SKM-1 (cell line): ENCODE data around the gene TRIP6.

ENCODE experiments used
- DNase-seq: peaks from one replicate; lab custom pipeline; 2025; ENCODE audit not compliant: unreplicated experiment; lab: John Stamatoyannopoulos, UW

Gene TRIP6

GRCh38 chr7:100873599-100874299, 6.6 kb downstream of the TRIP6 start:
- no peak for DNase-seq

GRCh38 chr7:100874300-100874576, 7.1 kb downstream of the TRIP6 start:
- DNase-seq: no peak

DNA sequence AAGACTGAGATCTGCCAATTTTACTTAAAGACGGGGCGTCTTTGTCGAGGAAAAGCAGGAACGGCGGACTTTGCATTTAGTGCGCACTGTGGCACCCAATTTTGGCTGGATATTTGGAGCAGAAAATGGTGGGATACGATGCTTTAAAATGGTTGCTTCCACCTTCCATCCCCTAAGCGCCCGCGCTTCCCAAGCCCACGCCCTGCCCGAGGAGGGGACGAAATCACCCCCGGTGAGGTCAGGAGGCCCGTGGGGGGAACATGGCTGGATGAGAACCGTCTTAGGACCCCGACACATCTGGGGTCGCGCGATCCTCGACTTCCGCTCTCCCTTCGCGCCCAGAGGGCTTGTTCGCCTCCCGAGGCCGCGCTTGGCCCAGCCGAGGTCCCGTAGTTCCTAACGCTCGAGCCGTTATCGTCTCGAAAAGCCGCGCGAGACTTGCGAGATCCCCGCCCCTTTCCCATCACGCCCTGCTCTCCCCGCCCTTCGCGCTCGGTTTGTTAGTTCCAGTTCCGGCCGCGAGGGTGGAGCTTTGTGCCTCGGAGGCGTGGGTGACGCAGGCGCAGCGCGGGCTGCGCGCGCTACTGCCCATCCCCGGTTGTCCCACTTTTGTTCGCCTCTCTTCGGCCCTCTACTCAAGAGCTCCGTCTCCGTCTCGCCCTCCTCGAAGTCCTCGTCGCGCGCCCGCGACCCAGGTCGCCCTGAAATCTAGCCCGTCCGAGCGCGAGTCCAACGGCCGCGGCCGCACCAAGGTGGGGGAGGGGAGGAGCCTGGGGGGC, 7.6 kb downstream of the TRIP6 start, which contains the start of gene SRRT:
SRRT (plus strand) TSS at position 527 of the 779 bp plus-strand sequence. CDS start 488 bp downstream, outside the sequence.
- DNase-seq: peak; percentile 98

DNA sequence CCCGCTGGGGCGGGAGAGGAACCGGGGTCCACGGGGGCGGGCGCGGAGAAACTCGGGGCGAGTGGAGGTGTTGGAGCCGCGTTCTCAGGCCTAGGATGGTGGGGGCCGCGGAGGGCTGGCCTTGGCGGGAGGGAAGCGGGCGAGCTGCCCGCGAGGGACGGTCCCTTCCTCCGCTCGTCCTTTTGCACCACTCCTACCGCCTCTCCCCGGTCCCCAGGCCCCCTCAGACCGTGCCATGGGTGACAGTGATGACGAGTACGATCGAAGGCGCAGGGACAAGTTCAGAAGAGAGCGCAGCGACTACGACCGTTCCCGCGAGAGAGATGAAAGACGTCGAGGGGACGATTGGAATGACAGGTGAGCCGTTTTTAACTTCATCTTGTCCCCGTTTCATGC, 8.2 kb downstream of the TRIP6 start:
- no peak for DNase-seq

- DNase-seq: no peak
Measured at GRCh38 chr7:100878013-100878412, 10.8 kb downstream of the TRIP6 start.

DNA sequence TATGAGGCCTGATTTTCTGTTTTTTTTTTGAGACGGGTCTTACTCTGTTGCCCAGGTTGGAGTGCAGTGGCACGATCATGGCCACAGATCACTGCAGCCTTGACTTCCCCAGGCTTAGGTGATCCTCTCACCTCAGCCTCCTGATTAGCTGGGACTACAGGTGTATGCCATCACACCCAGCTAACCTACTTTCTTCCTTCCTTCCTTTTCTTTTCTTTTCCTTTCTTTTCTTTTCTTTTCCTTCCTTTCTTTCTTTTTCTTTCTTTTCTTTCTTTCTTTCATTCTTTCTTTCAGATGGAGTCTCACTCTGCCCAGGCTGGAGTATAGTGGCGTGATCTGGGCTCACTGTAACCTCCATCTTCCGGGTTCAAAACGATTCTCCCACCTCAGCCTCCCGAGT, 11.5 kb downstream of the TRIP6 start:
- DNase-seq: no peak

- DNase-seq: no peak
Measured at GRCh38 chr7:100879685-100880261, 12.6 kb downstream of the TRIP6 start.

DNA sequence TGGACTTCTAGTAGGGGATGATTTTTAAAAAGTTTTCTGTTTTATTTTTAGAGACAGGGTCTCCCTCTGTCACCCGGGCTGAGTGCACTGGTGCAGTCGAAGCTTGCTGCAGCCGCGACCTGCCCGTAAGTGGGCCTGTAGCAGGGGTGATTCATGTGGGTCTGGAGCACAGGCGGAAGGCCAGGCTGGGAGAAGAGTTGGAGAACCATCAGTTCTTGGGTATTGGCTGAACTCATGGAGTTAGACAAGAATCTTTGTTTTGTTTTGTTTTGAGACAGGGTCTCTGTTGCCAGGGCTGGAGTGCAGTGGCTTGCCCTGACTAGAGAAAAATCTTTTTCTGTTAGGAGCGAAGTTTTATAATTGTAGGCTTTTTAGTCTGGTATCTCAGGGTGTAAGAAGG, 13.5 kb downstream of the TRIP6 start:
- DNase-seq: no peak

- DNase-seq: no peak
Measured at GRCh38 chr7:100881136-100881535, 13.9 kb downstream of the TRIP6 start.

DNA sequence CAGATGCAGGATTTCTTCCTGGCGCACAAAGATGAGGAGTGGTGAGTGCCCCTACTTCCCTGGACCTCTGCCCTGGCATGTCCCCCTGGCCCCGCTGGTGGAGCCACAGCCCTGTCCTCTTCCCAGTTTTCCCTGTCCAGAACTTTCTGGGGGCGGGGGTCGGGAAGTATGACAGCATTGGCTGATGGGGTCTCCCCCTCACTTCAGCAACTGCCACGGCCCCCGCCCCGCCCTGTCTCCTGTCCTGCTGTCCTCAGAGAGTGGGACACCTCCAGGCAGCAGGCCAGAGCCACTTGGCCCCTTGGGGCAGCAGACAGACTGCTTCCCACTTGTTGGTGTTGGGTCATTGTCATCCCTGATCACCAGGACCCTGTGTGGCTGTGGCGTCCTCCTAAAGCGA, 15.0 kb downstream of the TRIP6 start:
- no peak for DNase-seq

GRCh38 chr7:100882785-100883526, 15.8 kb downstream of the TRIP6 start:
- DNase-seq: no peak

DNA sequence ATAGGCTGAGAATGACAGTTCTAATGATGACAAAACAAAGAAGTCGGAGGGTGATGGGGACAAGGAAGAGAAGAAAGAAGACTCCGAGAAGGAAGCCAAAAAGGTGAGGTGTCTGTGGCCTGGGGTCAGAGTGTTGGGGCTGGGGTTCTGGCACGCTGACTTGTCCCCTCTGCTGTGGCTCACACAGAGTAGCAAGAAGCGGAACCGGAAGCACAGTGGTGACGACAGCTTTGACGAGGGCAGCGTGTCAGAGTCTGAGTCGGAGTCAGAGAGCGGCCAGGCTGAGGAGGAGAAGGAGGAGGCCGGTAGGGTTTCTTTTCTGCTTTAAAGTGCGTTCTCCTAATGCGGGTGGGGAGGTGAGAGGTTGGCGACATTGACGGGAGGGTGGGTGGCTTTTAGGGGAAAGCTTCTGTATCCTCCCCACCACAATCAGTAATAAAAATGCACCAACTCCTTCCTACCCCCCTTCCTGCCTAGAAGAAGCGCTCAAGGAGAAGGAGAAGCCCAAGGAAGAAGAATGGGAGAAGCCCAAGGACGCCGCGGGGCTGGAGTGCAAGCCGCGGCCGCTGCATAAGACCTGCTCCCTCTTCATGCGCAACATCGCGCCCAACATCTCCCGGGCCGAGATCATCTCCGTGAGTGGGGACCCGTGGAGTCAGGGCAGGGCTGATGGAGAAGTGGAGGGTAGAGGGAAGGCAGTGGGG, 17.7 kb downstream of the TRIP6 start:
- DNase-seq: no peak

DNA sequence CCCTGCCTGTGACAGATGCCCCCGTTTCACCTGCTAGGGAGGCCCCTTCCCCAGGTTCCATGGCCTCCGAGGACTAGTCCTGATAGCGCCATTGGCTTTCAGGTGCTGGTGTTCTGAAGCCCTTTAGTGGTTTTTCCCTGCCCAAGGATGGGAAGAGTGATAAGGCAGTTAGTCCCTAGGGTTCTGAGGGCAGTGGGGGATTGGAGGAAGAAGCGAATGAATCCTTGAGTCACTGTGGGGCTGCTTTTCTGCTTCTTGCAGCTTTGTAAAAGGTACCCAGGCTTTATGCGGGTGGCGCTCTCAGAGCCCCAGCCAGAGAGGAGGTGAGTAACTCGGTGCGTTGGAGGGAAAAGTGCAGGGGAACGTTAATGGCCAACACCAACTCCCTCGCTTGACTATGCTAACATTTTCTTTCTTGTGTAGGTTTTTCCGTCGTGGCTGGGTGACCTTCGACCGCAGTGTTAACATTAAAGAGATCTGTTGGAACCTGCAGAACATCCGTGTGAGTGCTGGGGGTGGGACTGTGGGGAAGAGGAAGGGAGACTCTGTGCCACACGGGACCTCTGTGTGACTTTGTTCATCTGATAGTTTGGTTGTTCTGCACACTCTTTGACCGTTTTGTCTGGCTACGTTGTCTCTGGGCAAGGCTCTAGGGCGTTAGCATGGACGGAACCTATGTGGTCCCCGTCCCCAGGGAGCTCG, 18.4 kb downstream of the TRIP6 start:
- DNase-seq: no peak

DNA sequence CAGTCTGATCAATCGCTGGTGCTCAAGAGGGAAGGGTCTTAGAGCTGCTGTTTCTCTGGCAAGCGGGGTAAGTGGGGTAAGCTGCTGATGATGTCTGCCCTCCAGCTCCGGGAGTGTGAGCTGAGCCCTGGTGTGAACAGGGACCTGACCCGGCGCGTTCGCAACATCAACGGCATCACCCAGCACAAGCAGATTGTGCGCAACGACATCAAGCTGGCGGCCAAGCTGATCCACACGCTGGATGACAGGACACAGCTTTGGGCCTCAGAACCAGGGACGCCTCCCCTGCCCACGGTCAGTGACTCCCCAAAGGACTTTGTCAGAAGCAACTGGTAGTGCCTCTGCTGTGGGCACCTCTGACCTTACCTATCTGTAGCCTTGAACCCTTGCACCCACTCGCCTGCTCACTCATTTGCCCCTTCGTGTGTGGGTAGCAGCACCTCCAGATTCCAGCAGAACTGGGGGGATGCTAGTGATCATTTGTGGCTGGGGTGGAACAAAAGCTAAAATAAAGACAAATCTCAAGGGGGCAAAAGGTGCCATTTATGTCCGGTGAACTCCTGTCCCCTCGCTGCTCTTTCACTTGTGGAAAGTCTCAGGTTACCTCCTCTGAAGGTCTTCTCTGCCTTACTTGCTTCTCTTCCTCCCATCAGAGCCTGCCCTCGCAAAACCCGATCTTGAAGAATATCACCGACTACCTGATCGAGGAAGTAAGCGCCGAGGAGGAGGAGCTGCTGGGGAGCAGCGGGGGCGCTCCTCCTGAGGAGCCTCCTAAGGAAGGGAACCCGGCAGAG, 19.2 kb downstream of the TRIP6 start:
- DNase-seq: no peak

DNA sequence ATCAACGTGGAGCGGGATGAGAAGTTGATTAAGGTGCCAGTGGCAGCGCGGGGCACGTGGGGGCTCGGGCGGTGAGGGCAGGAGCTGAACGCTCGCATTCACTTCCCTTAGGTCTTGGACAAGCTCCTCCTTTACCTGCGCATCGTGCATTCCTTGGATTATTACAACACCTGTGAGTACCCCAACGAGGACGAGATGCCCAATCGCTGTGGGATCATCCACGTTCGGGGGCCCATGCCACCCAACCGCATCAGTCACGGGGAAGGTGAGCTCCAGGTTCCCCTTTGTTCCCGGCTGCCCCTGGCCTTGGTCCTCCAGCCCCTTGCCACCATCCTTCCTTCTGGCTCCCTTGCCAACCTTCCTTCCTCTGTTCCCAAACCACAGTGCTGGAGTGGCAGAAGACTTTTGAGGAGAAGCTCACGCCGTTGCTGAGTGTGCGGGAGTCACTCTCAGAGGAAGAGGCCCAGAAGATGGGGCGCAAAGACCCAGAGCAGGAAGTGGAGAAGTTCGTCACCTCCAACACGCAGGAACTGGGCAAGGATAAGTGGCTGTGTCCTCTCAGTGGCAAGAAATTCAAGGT, 19.8 kb downstream of the TRIP6 start:
- no peak for DNase-seq

GRCh38 chr7:100887516-100888290, 20.5 kb downstream of the TRIP6 start:
- DNase-seq: peak; percentile 82

DNA sequence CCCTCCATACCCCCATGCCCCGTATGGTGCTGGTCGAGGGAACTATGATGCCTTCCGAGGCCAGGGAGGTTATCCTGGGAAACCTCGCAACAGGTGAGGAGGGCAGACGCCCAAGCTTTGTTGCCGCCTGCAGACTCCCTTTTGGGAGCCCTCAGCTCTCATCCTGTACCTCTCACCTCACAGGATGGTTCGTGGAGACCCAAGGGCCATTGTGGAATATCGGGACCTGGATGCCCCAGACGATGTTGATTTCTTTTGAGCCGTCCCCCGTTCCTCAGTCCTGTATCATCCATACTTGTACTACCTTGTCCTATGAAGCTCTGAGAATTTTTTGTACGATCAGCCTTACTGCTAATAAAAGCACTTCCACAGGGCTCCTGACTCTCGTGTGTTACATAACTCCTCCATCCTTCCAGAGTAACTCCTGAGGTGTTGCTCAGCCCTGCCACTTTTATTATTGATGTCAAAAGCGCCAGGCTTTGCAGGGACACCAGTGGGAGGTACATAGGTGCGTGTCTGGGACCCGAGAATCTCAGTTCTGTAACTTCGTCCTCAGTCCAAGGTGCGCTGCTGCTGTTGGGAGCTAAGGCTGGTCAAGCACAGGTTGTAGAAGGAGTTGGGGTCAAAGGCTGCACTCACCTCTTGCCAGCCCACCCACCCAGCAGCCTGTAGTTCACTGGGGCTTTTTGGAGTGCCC, 21.3 kb downstream of the TRIP6 start:
- no peak for DNase-seq
